Trophoblast cell (in vitro differentiated cells and primary cell): ENCODE measurements around the gene THAP4.

ENCODE experiments used
- DNase-seq, 2 donors: peaks; one replicate each; pipeline ENCODE4 v3.0.0-alpha.2; 2016
- H2AFZ ChIP-seq: 2 replicates; pipeline ENCODE4 v1.6.1; 2013; ENCODE audit warnings: low read length, moderate library complexity, mild to moderate bottlenecking; ENCODE audit not compliant: insufficient read depth, poor library complexity
- H2AK5ac ChIP-seq: 2 replicates; pipeline ENCODE4 v1.6.1; 2013; ENCODE audit warnings: mild to moderate bottlenecking, low read length
- H2BK120ac ChIP-seq: 2 replicates; pipeline ENCODE4 v1.6.1; 2013; ENCODE audit warnings: low read length, mild to moderate bottlenecking, moderate library complexity; ENCODE audit not compliant: insufficient read depth, poor library complexity
- H2BK12ac ChIP-seq: 2 replicates; pipeline ENCODE4 v1.6.1; 2013; ENCODE audit warnings: mild to moderate bottlenecking, low read length, moderate library complexity
- H2BK5ac ChIP-seq: 2 replicates; pipeline ENCODE4 v1.6.1; 2013; ENCODE audit warnings: low read length, low read depth, moderate library complexity, mild to moderate bottlenecking; ENCODE audit not compliant: poor library complexity
- H3K14ac ChIP-seq: 2 replicates; pipeline ENCODE4 v1.6.1; 2013; ENCODE audit warnings: mild to moderate bottlenecking, low read length
- H3K18ac ChIP-seq: 2 replicates; pipeline ENCODE4 v1.6.1; 2013; ENCODE audit warnings: mild to moderate bottlenecking, low read length
- H3K23ac ChIP-seq: 2 replicates; pipeline ENCODE4 v1.6.1; 2013; ENCODE audit warnings: low read length
- H3K27ac ChIP-seq: 2 replicates; pipeline ENCODE4 v1.5.1; 2013; ENCODE audit warnings: low read depth, mild to moderate bottlenecking, inconsistent platforms, low read length, moderate library complexity
- H3K27me3 ChIP-seq: 2 replicates; pipeline ENCODE4 v1.6.1; 2013; ENCODE audit warnings: inconsistent platforms, mild to moderate bottlenecking, low read length, moderate library complexity; ENCODE audit not compliant: insufficient read depth
- H3K36me3 ChIP-seq, 2 experiments: 1 replicate in 1 of 2; 2 replicates in 1 of 2; pipeline ENCODE4 v1.6.1; 2013; ENCODE audit warnings: low read length in 2 of 2, mild to moderate bottlenecking in 2 of 2, moderate library complexity in 1 of 2; ENCODE audit not compliant: insufficient read depth in 2 of 2, control insufficient read depth in 1 of 2
- H3K4ac ChIP-seq: 2 replicates; pipeline ENCODE4 v1.6.1; 2013; ENCODE audit warnings: low read depth, mild to moderate bottlenecking, low read length, moderate library complexity
- H3K4me1 ChIP-seq, 2 experiments: 1 replicate in 1 of 2; 2 replicates in 1 of 2; pipeline ENCODE4 v1.6.1; 2013; ENCODE audit warnings: low read length in 2 of 2, mild to moderate bottlenecking in 2 of 2, moderate library complexity in 1 of 2; ENCODE audit not compliant: insufficient read depth in 2 of 2, control insufficient read depth in 1 of 2
- H3K4me2 ChIP-seq: 2 replicates; pipeline ENCODE4 v1.6.1; 2013; ENCODE audit warnings: inconsistent platforms, mild to moderate bottlenecking, low read length, moderate library complexity
- H3K4me3 ChIP-seq: 2 replicates; pipeline ENCODE4 v1.5.1; 2013; ENCODE audit warnings: mild to moderate bottlenecking, low read depth, low read length, inconsistent platforms
- H3K79me1 ChIP-seq: one replicate; pipeline ENCODE4 v1.6.1; 2013; ENCODE audit warnings: low read length
- H3K79me2 ChIP-seq: 2 replicates; pipeline ENCODE4 v1.6.1; 2013; ENCODE audit warnings: low read length, mild to moderate bottlenecking; ENCODE audit not compliant: control insufficient read depth, insufficient read depth, poor library complexity
- H3K9ac ChIP-seq: 2 replicates; pipeline ENCODE4 v1.6.1; 2013; ENCODE audit warnings: mild to moderate bottlenecking, low read length
- H3K9me3 ChIP-seq: 2 replicates; pipeline ENCODE4 v1.6.1; 2013; ENCODE audit warnings: low read depth, mild to moderate bottlenecking, control low read depth, inconsistent platforms, low read length; ENCODE audit not compliant: insufficient read depth
- H4K12ac ChIP-seq: 2 replicates; pipeline ENCODE4 v1.6.1; 2013; ENCODE audit warnings: low read depth, mild to moderate bottlenecking, low read length, moderate library complexity
- H4K8ac ChIP-seq: 2 replicates; pipeline ENCODE4 v1.6.1; 2013; ENCODE audit warnings: low read depth, mild to moderate bottlenecking, low read length, moderate library complexity
- H4K91ac ChIP-seq: one replicate; pipeline ENCODE4 v1.6.1; 2013; ENCODE audit warnings: low read depth, mild to moderate bottlenecking, low read length, moderate library complexity
- WGBS: extraction: QIAGEN DNeasy Blood & Tissue Kit; methylation state at CpG from one replicate; pipeline ENCODE4 v1.1.7; 2013; ENCODE audit warnings: missing lambda C conversion rate; ENCODE audit not compliant: insufficient read length, insufficient coverage; ENCODE audit errors: extremely low coverage; 5-methylcytosine and 5-hydroxymethylcytosine counted together

THAP4 gene

GRCh38 chr2:241560162-241560882 is 76.6 kb downstream of the THAP4 start:
- Histone ChIP-seq H3K9me3 (peaks cover 4% of the 10 kb centered on the region), H4K91ac (peak overlapping the region; percentile 95), H3K79me1 (peaks cover 29% of the 10 kb centered on the region), H3K14ac (peak overlapping the region; percentile 72), H3K79me2 (peaks cover 25% of the 10 kb centered on the region), H4K12ac (no peak overlapping the region), H3K9ac (peak overlapping the region; percentile 2), H3K27me3 (no peaks in the 10 kb centered on the region), H2BK5ac (peak overlapping the region; percentile 50), H4K8ac (peak overlapping the region; percentile 27), H3K36me3 (peaks cover 20 to 26% of the 10 kb centered on the region in 2 experiments), H3K4ac (peak overlapping the region; percentile 84), H3K23ac (no peak overlapping the region), H3K18ac (peak overlapping the region; percentile 83), H2BK12ac (peak overlapping the region; percentile 61), H3K4me3 (peak overlapping the region; percentile 95), H2AK5ac (peak overlapping the region; percentile 91), H2BK120ac (peak overlapping the region; percentile 55), H3K27ac (peak overlapping the region; percentile 78), H3K4me1 (peaks cover 48 to 57% of the 10 kb centered on the region in 2 experiments), H2AFZ (no peak overlapping the region), H3K4me2 (peak overlapping the region; percentile 58)
- no CpG with 5 or more reads among the region's 18 CpGs for whole genome bisulfite sequencing
- no peak for DNase-seq

- Histone ChIP-seq H4K12ac (peak overlapping the region; percentile 12), H3K4me1 (peaks cover 44 to 51% of the 10 kb centered on the region in 2 experiments), H2AK5ac (peak overlapping the region; percentile 91), H3K4me2 (peak overlapping the region; percentile 58), H3K36me3 (peaks cover 18 to 23% of the 10 kb centered on the region in 2 experiments), H3K79me2 (peaks cover 25% of the 10 kb centered on the region), H3K9ac (peak overlapping the region; percentile 95), H2AFZ (peak overlapping the region; percentile 24), H3K79me1 (peaks cover 29% of the 10 kb centered on the region), H3K9me3 (peaks cover 4% of the 10 kb centered on the region), H2BK120ac (peak overlapping the region; percentile 18), H2BK12ac (peak overlapping the region; percentile 1), H3K27ac (peak overlapping the region; percentile 78), H3K23ac (no peak overlapping the region), H4K91ac (peak overlapping the region; percentile 95), H3K14ac (peak overlapping the region; percentile 72), H4K8ac (peak overlapping the region; percentile 83), H3K18ac (peak overlapping the region; percentile 83), H2BK5ac (peak overlapping the region; percentile 50), H3K4ac (peak overlapping the region; percentile 84), H3K27me3 (no peaks in the 10 kb centered on the region), H3K4me3 (peak overlapping the region; percentile 95)
- peak; percentile 47 to 71 for DNase-seq
- no CpG with 5 or more reads among the region's 78 CpGs for WGBS
Measured at GRCh38 chr2:241559323-241560161, 77.4 kb downstream of the THAP4 start.

- peak within 1 kb of the TSS; percentile 95 for H4K91ac ChIP-seq
- H3K18ac ChIP-seq = peak within 1 kb of the TSS; percentile 83
- H3K79me2 ChIP-seq = peaks cover 25% of the 10 kb centered on the region
- peak; percentile 35 to 76 for DNase-seq
- no peaks in the 10 kb centered on the region for H3K27me3 ChIP-seq
- H3K79me1 ChIP-seq = peaks cover 29% of the 10 kb centered on the region
- H3K4me1 ChIP-seq = peaks cover 37 to 43% of the 10 kb centered on the region in 2 experiments
- H2AFZ ChIP-seq = peak within 1 kb of the TSS; percentile 24
- peak within 1 kb of the TSS; percentile 95 for H3K4me3 ChIP-seq
- WGBS = no CpG with 5 or more reads among the region's 98 CpGs
- H3K9ac ChIP-seq = peak within 1 kb of the TSS; percentile 95
- peak within 1 kb of the TSS; percentile 58 for H3K4me2 ChIP-seq
- H2AK5ac ChIP-seq = peak within 1 kb of the TSS; percentile 3
- peak within 1 kb of the TSS; percentile 28 for H2BK5ac ChIP-seq
- peak within 1 kb of the TSS; percentile 72 for H3K14ac ChIP-seq
- H2BK120ac ChIP-seq = peak within 1 kb of the TSS; percentile 18
- H2BK12ac ChIP-seq = peak within 1 kb of the TSS; percentile 10
- peaks cover 18 to 20% of the 10 kb centered on the region in 2 experiments for H3K36me3 ChIP-seq
- peaks cover 4% of the 10 kb centered on the region for H3K9me3 ChIP-seq
- H3K4ac ChIP-seq = peak within 1 kb of the TSS; percentile 84
- H3K23ac ChIP-seq = no peak within 1 kb of the TSS
- H3K27ac ChIP-seq = peak within 1 kb of the TSS; percentile 71
- H4K12ac ChIP-seq = peak within 1 kb of the TSS; percentile 13
- H4K8ac ChIP-seq = peak within 1 kb of the TSS; percentile 83
Measured at GRCh38 chr2:241558532-241559322, 78.2 kb downstream of the THAP4 start, which contains the start of gene BOK. Gene BOK, plus strand, starts transcription at chr2:241558745. Its CDS starts 739 bp downstream, at chr2:241559484.

- H3K4me2 ChIP-seq = no peak overlapping the region
- peaks cover 2 to 4% of the 10 kb centered on the region in 2 experiments for H3K36me3 ChIP-seq
- H3K9me3 ChIP-seq = no peaks in the 10 kb centered on the region
- no peak overlapping the region for H2AK5ac ChIP-seq
- no peak overlapping the region for H2BK5ac ChIP-seq
- H3K27ac ChIP-seq = no peak overlapping the region
- no peak overlapping the region for H3K9ac ChIP-seq
- H3K27me3 ChIP-seq = no peaks in the 10 kb centered on the region
- H4K12ac ChIP-seq = no peak overlapping the region
- peaks cover 21% of the 10 kb centered on the region for H3K79me2 ChIP-seq
- H3K4me3 ChIP-seq = no peak overlapping the region
- H2AFZ ChIP-seq = no peak overlapping the region
- H3K14ac ChIP-seq = no peak overlapping the region
- no peak for DNase-seq
- H2BK120ac ChIP-seq = no peak overlapping the region
- H3K18ac ChIP-seq = no peak overlapping the region
- H3K4me1 ChIP-seq = peaks cover 29 to 35% of the 10 kb centered on the region in 2 experiments
- H3K79me1 ChIP-seq = peaks cover 25% of the 10 kb centered on the region
- H4K91ac ChIP-seq = no peak overlapping the region
- no peak overlapping the region for H2BK12ac ChIP-seq
- no peak overlapping the region for H3K4ac ChIP-seq
- no peak overlapping the region for H3K23ac ChIP-seq
- H4K8ac ChIP-seq = no peak overlapping the region
Measured at GRCh38 chr2:241556746-241557145, 80.2 kb downstream of the THAP4 start.
